A673 (cell line): ENCODE results near the gene EIF3I. TPM values are rescaled to one million over a fixed set of nuclear protein-coding genes. Genes with fewer than 3 reads are reported as not detected.

Experiments used
- BruUV-seq: library from RNA; stranded (reverse); fragments of 400-500 nt; replicated peaks from 2 replicates; lab custom pipeline; 2021; lab: Mats Ljungman, UMichigan
- CTCF ChIA-PET: fragments of 300-600 bp; sonication (Branson Sonifier 250); formaldehyde crosslinking; loops from one replicate; lab custom pipeline; 2022; ENCODE audit warnings: antibody characterized with exemption; lab: Charles Lee
- POLR2A ChIA-PET: fragments of 300-600 bp; sonication (Branson Sonifier 250); formaldehyde crosslinking; loops from one replicate; lab custom pipeline; 2022; ENCODE audit warnings: antibody characterized with exemption; ENCODE audit not compliant: low non-redundant PET; lab: Charles Lee
- DNase-seq: peaks from one replicate; pipeline ENCODE4 v3.0.0-alpha.2; 2015; ENCODE audit warnings: low spot score
- H3K27ac ChIP-seq: fragments of 200-600 bp; sonication (generic); 2 replicates; pipeline ENCODE4 v1.5.1; 2016; ENCODE audit warnings: mixed run types, low read depth, mild to moderate bottlenecking, mixed read lengths, antibody characterized with exemption, low read length; ENCODE audit not compliant: poor library complexity, severe bottlenecking
- H3K27me3 ChIP-seq: fragments of 200-600 bp; sonication (generic); replicated peaks from 2 replicates; pipeline ENCODE4 v1.6.1; 2017; ENCODE audit warnings: mixed run types, low read depth, mild to moderate bottlenecking, mixed read lengths, antibody characterized with exemption, low read length; ENCODE audit not compliant: insufficient read depth, poor library complexity
- H3K36me3 ChIP-seq: fragments of 200-600 bp; sonication (generic); 2 replicates; pipeline ENCODE4 v1.6.1; 2016; ENCODE audit warnings: mixed run types, mild to moderate bottlenecking, mixed read lengths, antibody characterized with exemption, low read length; ENCODE audit not compliant: insufficient read depth, poor library complexity, severe bottlenecking
- H3K4me1 ChIP-seq: fragments of 200-600 bp; sonication (generic); 2 replicates; pipeline ENCODE4 v1.6.1; 2017; ENCODE audit warnings: mixed run types, mild to moderate bottlenecking, mixed read lengths, antibody characterized with exemption, low read length; ENCODE audit not compliant: insufficient read depth, poor library complexity, severe bottlenecking
- H3K4me3 ChIP-seq: fragments of 200-600 bp; sonication (generic); 2 replicates; pipeline ENCODE4 v1.5.1; 2016; ENCODE audit warnings: low read depth, mixed run types, mild to moderate bottlenecking, mixed read lengths, low read length; ENCODE audit not compliant: poor library complexity, severe bottlenecking
- H3K9me3 ChIP-seq: fragments of 200-600 bp; sonication (generic); 2 replicates; pipeline ENCODE4 v1.6.1; 2016; ENCODE audit warnings: mixed run types, low read depth, mild to moderate bottlenecking, mixed read lengths, antibody characterized with exemption, low read length; ENCODE audit not compliant: poor library complexity, severe bottlenecking
- CTCF ChIP-seq: fragments of 300-800, 200-600 bp; sonication (generic); conservative IDR thresholded peaks from 2 replicates; pipeline ENCODE4 v1.5.1; 2017; ENCODE audit warnings: low read depth, mild to moderate bottlenecking, antibody characterized with exemption, low read length, moderate library complexity, mixed read lengths
- EZH2 ChIP-seq: fragments of 200-600 bp; sonication (generic); IDR thresholded peaks from 2 replicates; pipeline ENCODE4 v1.6.1; 2017; ENCODE audit warnings: borderline replicate concordance, low read depth, mild to moderate bottlenecking, mixed read lengths, antibody characterized with exemption, low read length; ENCODE audit not compliant: poor library complexity, severe bottlenecking
- intact Hi-C: fragments of 100-400 bp; cut with micrococcal nuclease; formaldehyde crosslinking; loops from one replicate; pipeline ENCODE4 v1.10.0; 2022; ENCODE audit not compliant: unreplicated experiment
- total RNA-seq: library from RNA; stranded (reverse); gene quantifications from 2 replicates; pipeline ENCODE4 v1.2.3, GENCODE V29; 2021

The EIF3I gene
- total RNA-seq, 1 experiment from 2014 or later, result 298 TPM

DNA sequence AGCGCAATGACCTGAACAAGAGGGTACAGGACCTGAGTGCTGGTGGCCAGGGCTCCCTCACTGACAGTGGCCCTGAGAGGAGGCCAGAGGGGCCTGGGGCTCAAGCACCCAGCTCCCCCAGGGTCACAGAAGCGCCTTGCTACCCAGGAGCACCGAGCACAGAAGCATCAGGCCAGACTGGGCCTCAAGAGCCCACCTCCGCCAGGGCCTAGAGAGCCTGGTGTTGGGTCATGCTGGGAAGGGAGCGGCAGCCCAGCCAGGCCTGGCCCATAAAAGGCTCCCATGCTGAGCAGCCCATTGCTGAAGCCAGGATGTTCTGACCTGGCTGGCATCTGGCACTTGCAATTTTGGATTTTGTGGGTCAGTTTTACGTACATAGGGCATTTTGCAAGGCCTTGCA lies 27.2 kb upstream of the EIF3I start:
- Histone ChIP-seq H3K36me3 (peaks cover 69% of the 10 kb centered on the region), H3K4me1 (peaks cover 3% of the 10 kb centered on the region), H3K9me3 (no peaks in the 10 kb centered on the region), H3K27me3 (no peaks in the 10 kb centered on the region), H3K27ac (no peak overlapping the region), H3K4me3 (no peak overlapping the region)
- BruUV-seq, result no TSS peak
- TF ChIP-seq EZH2 (no peak), CTCF (no peak)
- intact Hi-C loops, result no loop called here
- DNase-seq, result no peak
- POLR2A ChIA-PET, result no interaction called here
- CTCF ChIA-PET, result no interaction called here

DNA sequence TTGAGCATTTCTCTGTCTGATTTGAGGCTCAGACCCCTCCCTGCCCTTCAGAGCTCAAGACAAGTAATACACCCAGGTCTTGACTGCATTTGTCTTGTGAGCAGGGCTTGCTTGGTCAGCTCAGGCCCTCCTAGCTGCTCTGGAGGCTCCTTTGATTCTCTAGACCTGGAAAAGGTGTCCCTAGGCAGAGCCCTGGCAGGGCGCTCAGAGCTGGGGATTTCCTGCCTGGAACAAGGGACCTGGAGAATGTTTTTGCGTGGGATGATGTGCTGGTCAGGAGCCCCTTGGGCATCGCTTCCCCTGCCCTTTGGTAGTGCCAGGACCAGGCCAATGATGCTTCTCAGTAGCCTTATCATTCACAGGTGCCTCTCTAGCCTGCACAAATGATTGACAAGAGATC lies 26.7 kb upstream of the EIF3I start:
- ChIA-PET POLR2A (interaction anchor here (0.6 kb wide), 1 partner anchor 396 kb away, joined by 3 read pairs; no protein-coding TSS in a partner anchor), CTCF (no interaction called here)
- DNase-seq, result no peak
- Histone ChIP-seq H3K4me1 (peaks cover 7% of the 10 kb centered on the region), H3K36me3 (peaks cover 64% of the 10 kb centered on the region), H3K9me3 (no peaks in the 10 kb centered on the region), H3K27ac (no peak overlapping the region), H3K27me3 (no peaks in the 10 kb centered on the region), H3K4me3 (no peak overlapping the region)
- TF ChIP-seq CTCF (no peak), EZH2 (no peak)
- no TSS peak for BruUV-seq
- intact Hi-C loops, result no loop called here

DNA sequence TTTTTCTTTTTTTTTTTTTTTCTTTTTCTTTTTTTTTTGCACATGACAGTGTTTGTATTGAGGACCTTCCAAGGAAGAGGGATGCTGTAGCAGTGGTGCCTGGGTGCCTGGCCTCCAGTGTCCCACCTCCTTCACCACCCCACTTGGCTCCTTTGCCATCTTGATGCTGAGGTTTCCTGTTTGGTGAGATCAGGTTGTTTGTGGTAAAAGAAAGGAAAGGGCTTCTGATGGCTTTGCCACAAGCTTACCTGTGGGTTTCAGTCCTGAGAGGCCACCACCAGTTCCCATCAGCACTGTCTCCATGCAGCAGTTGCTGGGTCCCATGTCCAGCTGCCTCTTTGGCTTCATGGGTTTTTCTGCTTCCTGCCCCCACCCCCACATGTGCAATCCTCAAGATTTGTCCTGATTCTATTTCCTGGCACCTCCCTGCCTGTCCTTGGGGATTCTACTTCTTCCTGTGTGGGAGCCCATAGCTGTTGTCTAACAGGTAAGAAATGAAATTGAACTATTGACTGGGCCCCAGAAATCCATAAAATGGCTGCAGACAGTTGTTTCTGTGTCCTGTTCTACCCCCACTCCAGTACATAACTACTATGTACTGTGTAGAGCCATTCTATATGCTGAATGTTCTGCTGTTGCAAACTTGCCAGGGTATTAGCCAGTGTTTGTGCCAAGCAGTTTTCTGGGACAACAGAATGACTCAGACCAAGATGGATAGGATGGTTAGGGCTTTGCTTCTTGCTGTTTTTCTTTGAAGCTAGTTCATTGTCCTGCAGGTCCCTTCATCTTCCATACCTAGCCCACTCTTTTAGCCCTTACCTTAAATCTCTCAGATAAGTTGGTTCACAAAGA lies 26.0 kb upstream of the EIF3I start:
- H3K4me3 ChIP-seq, result no peak overlapping the region
- intact Hi-C loops, result no loop called here
- peaks cover 7% of the 10 kb centered on the region for H3K4me1 ChIP-seq
- no peaks in the 10 kb centered on the region for H3K9me3 ChIP-seq
- H3K27ac ChIP-seq, result peak overlapping the region; percentile 18
- POLR2A ChIA-PET, result interaction anchor here (0.6 kb wide), 1 partner anchor 397 kb away, joined by 3 read pairs; no protein-coding TSS in a partner anchor
- CTCF ChIA-PET, result no interaction called here
- BruUV-seq, result TSS peak; percentile 26
- no peak for DNase-seq
- peaks cover 60% of the 10 kb centered on the region for H3K36me3 ChIP-seq
- no peaks in the 10 kb centered on the region for H3K27me3 ChIP-seq
- TF ChIP-seq CTCF, result no peak
- no peak for TF ChIP-seq EZH2
